Esophagus (tissue), 2 donors: Measurements from ENCODE around the gene PSMB2. TPM values are rescaled to one million over a fixed set of nuclear protein-coding genes. Genes with fewer than 3 reads are reported as not detected.
A peak's percentile ranks its signal among the peaks of the same experiment; 100 is the strongest.
"Not testable (repeated sequence)": the region's sequence is repeated elsewhere in the genome, so short reads cannot be mapped to it uniquely, and the experiment has no call there.

Experiments used
- H3K27ac ChIP-seq, 2 donors: one replicate each; pipeline ENCODE4 v1.5.1; 2013; ENCODE audit warnings: low read depth in 2 of 2, mild to moderate bottlenecking in 2 of 2, inconsistent platforms in 1 of 2, low read length in 1 of 2, moderate library complexity in 1 of 2
- H3K27me3 ChIP-seq, 2 donors: one replicate each; pipeline ENCODE4 v1.6.1; 2013; ENCODE audit warnings: low read length in 2 of 2, control low read depth in 1 of 2, mild to moderate bottlenecking in 1 of 2; ENCODE audit not compliant: insufficient read depth in 2 of 2, control insufficient read depth in 1 of 2
- H3K36me3 ChIP-seq, 2 donors: one replicate each; pipeline ENCODE4 v1.6.1; 2013; ENCODE audit warnings: low read length in 1 of 2; ENCODE audit not compliant: control insufficient read depth in 2 of 2, insufficient read depth in 2 of 2
- H3K4me1 ChIP-seq, 2 donors: one replicate each; pipeline ENCODE4 v1.6.1; 2013; ENCODE audit warnings: low read length in 1 of 2; ENCODE audit not compliant: control insufficient read depth in 2 of 2, insufficient read depth in 2 of 2
- H3K4me3 ChIP-seq, 2 donors: one replicate each; pipeline ENCODE4 v1.5.1; 2013; ENCODE audit warnings: low read length in 2 of 2, mild to moderate bottlenecking in 2 of 2, low read depth in 1 of 2, moderate library complexity in 1 of 2
- H3K9me3 ChIP-seq, 2 donors: one replicate each; pipeline ENCODE4 v1.6.1; 2013; ENCODE audit warnings: mild to moderate bottlenecking in 2 of 2, low read depth in 1 of 2, low read length in 1 of 2, moderate library complexity in 1 of 2; ENCODE audit not compliant: control insufficient read depth in 2 of 2, insufficient read depth in 1 of 2
- WGBS, 2 donors: extraction: QIAGEN DNeasy Blood & Tissue Kit; methylation state at CpG; one replicate each; pipeline ENCODE4 v1.1.7; 2013; 5-methylcytosine and 5-hydroxymethylcytosine counted together
- polyA plus RNA-seq, 2 donors: library from polyadenylated mRNA; stranded (reverse); fragments of 200-250 nt; gene quantifications; one replicate each; pipeline ENCODE4 v1.2.3, GENCODE V29; 2013
- donor health status: healthy with polysubstance abuse.
- donor health status: Bipolar disorder and iron deficiency.

PSMB2 gene
- polyA plus RNA-seq, 2 donors, result 29.7 to 42.5 TPM

- Histone ChIP-seq H3K9me3 (no peaks in the 10 kb centered on the region), H3K27ac (no peak overlapping the region), H3K4me3 (no peak overlapping the region), H3K36me3 (peaks cover 0 to 9% of the 10 kb centered on the region in 2 donors), H3K27me3 (no peaks in the 10 kb centered on the region), H3K4me1 (peaks cover 0 to 2% of the 10 kb centered on the region in 2 donors)
- 75 to 84% methylated on average over 21 of the region's 21 CpGs for WGBS, 2 donors
Measured at GRCh38 chr1:35588197-35588910, 53.0 kb downstream of the PSMB2 start.

GRCh38 chr1:35587736-35588135 is 53.6 kb downstream of the PSMB2 start:
- H3K4me1 ChIP-seq, result no peaks in the 10 kb centered on the region
- H3K27ac ChIP-seq, result no peak overlapping the region
- no peaks in the 10 kb centered on the region for H3K9me3 ChIP-seq
- H3K36me3 ChIP-seq, result peaks cover 0 to 9% of the 10 kb centered on the region in 2 donors
- H3K27me3 ChIP-seq, result no peaks in the 10 kb centered on the region
- 84 to 94% methylated on average over 6 of the region's 6 CpGs for WGBS, 2 donors
- no peak overlapping the region for H3K4me3 ChIP-seq

GRCh38 chr1:35586808-35587207 is 54.5 kb downstream of the PSMB2 start:
- 89 to 90% methylated on average over 7 of the region's 7 CpGs for WGBS, 2 donors
- H3K4me1 ChIP-seq, result no peaks in the 10 kb centered on the region
- H3K9me3 ChIP-seq, result no peaks in the 10 kb centered on the region
- H3K27me3 ChIP-seq, result no peaks in the 10 kb centered on the region
- H3K4me3 ChIP-seq, result no peak overlapping the region
- H3K27ac ChIP-seq, result no peak overlapping the region
- H3K36me3 ChIP-seq, result peaks cover 0 to 9% of the 10 kb centered on the region in 2 donors

GRCh38 chr1:35585805-35586204 is 55.5 kb downstream of the PSMB2 start:
- H3K9me3 ChIP-seq, H3K4me3 ChIP-seq, H3K27me3 ChIP-seq, H3K36me3 ChIP-seq, H3K27ac ChIP-seq, H3K4me1 ChIP-seq: not testable (repeated sequence)
- WGBS, 2 donors, result 96 to 100% methylated on average over 1 of the region's 1 CpG

GRCh38 chr1:35585281-35585680 is 56.0 kb downstream of the PSMB2 start:
- no peaks in the 10 kb centered on the region for H3K4me1 ChIP-seq
- no peaks in the 10 kb centered on the region for H3K36me3 ChIP-seq
- H3K4me3 ChIP-seq, result no peak overlapping the region
- no peak overlapping the region for H3K27ac ChIP-seq
- 89 to 90% methylated on average over 3 of the region's 3 CpGs for WGBS, 2 donors
- no peaks in the 10 kb centered on the region for H3K27me3 ChIP-seq
- H3K9me3 ChIP-seq, result no peaks in the 10 kb centered on the region

- H3K4me1 ChIP-seq, H3K9me3 ChIP-seq, H3K27ac ChIP-seq, H3K27me3 ChIP-seq, H3K36me3 ChIP-seq, H3K4me3 ChIP-seq: not testable (repeated sequence)
- WGBS, 2 donors, result 94 to 95% methylated on average over 9 of the region's 9 CpGs
Measured at GRCh38 chr1:35581621-35582020, 59.7 kb downstream of the PSMB2 start.

GRCh38 chr1:35580949-35581388 is 60.4 kb downstream of the PSMB2 start:
- Histone ChIP-seq H3K9me3 (no peaks in the 10 kb centered on the region), H3K27me3 (no peaks in the 10 kb centered on the region), H3K4me1 (peaks cover 6% of the 10 kb centered on the region in 2 donors), H3K27ac (no peak overlapping the region), H3K4me3 (no peak overlapping the region), H3K36me3 (no peaks in the 10 kb centered on the region)
- 67 to 73% methylated on average over 4 of the region's 4 CpGs for WGBS, 2 donors

GRCh38 chr1:35577071-35577998 is 64.0 kb downstream of the PSMB2 start:
- no peaks in the 10 kb centered on the region for H3K27me3 ChIP-seq
- peak overlapping the region; percentile 20 to 53 for H3K4me3 ChIP-seq
- H3K36me3 ChIP-seq, result no peaks in the 10 kb centered on the region
- no peaks in the 10 kb centered on the region for H3K9me3 ChIP-seq
- WGBS, 2 donors, result 16 to 21% methylated on average over 58 to 70 of the region's 70 CpGs
- H3K4me1 ChIP-seq, result peaks cover 11 to 26% of the 10 kb centered on the region in 2 donors
- H3K27ac ChIP-seq, result no peak overlapping the region

GRCh38 chr1:35576766-35577070 is 64.6 kb downstream of the PSMB2 start:
- WGBS, 2 donors, result 37 to 48% methylated on average over 34 to 37 of the region's 37 CpGs
- peaks cover 11 to 26% of the 10 kb centered on the region in 2 donors for H3K4me1 ChIP-seq
- H3K27me3 ChIP-seq, H3K36me3 ChIP-seq, H3K27ac ChIP-seq, H3K9me3 ChIP-seq: not testable (repeated sequence)
- peak overlapping the region in 1 of 2 donors; percentile 53 for H3K4me3 ChIP-seq
